Activated T-cell treated with anti-CD3 and anti-CD28 coated beads for 1 hour (primary cell): ENCODE measurements around the gene ATP6V1E1.

Experiments used
- DNase-seq: peaks from one replicate; pipeline ENCODE4 v3.0.0-alpha.2; 2020; ENCODE audit warnings: low read depth

ATP6V1E1 gene

DNA sequence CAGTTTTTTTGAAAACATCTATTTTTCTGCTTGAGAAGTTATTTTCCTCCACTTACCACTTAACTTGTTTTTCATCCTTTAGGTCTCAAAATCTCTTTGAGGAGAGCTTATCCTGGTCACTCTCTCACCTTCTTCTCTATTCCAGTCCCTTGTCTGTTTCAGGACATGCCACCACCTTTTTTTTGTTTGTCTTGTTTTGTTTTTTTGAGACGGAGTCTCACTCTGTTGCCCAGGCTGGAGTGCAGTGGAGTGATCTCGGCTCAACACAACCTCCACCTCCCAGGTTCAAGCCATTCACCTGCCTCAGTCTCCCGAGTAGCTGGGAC lies 5.4 kb upstream of the ATP6V1E1 start:
- DNase-seq = no peak

DNA sequence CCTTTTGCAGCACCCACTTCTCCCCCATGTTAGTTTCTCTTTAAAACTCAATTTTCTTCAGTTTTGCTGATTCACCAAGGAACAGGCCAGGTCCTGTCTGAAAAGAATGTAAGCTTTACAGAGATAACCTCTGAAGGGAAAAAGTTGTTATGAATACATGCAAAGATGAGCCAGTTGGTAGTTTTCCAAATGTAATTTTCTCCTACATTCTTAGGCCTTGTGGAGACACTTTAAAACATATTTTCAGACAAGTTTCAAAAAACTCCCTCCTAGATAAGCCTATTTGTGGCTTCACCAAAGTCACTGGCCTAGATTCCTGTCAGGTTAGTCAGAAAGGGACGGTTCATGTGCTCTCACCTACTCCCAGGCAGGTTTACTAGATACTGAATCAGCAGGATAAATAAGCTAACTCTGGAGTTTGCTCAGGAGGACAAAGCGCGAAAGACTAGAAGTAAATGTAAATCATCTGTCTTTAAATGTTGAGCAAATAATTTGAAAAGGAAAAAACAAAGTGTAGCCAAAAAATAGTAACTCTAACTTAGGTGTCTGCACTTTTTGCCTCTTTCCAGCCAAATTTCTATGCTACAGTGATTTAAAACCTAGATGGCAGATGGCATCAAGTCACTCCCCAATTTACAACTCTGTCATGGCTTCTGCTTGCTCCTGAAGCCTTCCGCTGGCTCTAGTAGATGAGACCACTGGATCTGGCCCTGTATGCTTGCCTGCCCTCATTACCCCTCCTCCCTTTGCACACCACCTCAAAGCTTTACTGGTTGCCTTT lies 4.9 kb upstream of the ATP6V1E1 start:
- DNase-seq = no peak

- DNase-seq = no peak
These were observed 2.6 kb upstream of the ATP6V1E1 start for GRCh38 chr22:17631076-17631565.

- no peak for DNase-seq
These were observed 1.1 kb upstream of the ATP6V1E1 start for GRCh38 chr22:17629641-17630040.

DNA sequence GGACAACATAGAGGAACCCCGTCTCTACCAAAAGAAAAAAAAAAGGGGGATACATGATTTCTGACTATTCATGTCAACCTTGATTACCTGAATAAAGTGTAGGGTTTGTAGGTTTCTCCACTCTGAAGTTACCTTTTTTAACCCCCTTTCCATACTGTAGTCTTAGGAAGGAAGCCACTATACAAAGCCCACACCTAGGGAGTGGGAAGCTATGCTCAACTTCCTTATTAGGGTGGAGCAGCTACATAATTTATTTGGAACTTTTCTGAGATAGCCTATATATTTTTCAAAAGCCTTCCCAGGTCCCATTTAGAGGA lies 582 bp upstream of the ATP6V1E1 start:
- no peak for DNase-seq

DNA sequence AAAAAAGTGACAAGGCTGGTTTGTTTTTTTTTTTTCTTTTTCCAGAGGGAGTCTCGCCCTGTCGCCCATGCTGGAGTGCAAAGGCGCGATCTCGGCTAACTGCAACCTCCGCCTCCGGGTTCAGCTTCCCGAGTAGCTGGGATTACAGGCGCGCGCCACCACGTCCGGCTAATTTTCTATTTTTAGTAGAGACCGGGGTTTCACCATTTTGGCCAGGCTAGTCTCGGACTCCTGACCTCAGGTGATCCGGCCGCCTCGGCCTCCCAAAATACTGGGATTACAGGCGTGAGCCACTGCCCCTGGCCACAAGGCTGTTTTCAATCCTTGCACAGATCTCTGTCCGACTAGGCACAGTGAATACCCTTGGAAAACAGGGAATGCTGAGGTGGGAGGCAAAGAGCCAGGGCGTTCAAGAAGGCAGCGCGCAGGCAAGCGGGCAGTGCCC lies 566 bp downstream of the ATP6V1E1 start:
- no peak for DNase-seq

- DNase-seq = no peak
These were observed 15.3 kb downstream of the ATP6V1E1 start for GRCh38 chr22:17613280-17613679.

DNA sequence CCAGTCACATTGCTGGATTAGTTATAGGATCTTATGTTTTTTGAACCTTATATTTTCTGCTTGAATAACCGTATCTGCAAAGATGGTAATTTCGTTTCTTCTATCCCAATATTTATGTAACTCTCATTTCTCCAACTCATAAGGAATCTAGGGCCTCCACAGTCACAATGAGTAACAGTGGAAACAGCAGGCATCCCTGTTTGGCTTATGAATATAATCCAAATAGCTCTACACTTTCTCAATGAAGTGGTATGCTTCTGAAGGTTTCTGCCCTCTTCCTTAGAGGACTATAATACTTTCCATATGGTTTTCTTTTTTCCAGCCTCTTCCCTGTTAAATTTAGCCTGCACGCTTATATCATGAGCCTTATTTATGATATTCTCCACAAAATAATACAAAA lies 16.5 kb downstream of the ATP6V1E1 start:
- DNase-seq = no peak

DNA sequence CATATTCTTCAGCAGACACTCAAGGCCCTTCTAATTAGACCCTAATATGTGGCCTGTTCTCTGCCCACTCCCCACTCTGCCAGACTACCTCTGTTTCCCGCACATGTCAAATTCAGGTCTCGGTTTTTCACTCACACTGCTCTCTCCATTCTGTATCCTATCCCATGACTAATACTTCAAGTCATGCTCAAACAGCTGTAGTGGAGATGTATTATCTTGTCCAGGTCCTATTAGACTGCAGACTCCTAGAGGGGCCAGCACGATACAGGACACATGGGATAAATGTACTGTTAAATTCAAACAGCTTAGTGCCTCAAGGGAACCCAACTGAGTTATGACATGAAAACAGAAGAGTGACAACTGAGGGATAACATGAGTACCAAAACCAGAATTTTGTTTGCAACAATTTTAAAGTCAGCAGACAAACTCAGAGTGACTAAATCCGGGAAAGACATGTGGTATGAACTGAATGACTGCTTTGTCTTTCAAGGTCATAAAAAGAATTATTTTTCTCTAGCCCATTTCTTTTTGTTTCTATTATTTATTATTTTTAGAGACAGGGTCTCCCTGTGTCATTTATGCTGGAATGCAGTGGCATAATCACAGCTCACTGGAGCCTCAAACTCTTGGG lies 20.5 kb downstream of the ATP6V1E1 start:
- DNase-seq = no peak

DNA sequence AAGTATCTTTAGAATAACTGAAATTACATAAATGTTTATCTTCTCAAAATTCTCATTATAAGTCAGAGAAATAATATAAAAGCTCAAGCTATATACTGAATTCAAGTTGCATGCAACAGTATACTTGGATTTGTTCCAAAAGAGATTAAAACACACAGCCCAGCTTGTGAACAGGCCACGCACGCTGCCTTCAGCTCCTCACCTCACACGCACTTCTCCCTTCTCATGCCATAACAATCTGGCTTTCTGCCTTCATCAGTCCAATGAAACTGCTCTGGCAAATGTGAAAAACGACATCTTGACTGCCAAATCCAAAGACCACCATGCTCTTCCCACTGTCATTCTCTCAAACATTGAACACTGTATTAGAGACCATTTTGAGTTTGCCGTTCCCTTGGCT lies 22.1 kb downstream of the ATP6V1E1 start:
- DNase-seq = no peak

GRCh38 chr22:17603668-17604067 lies 24.9 kb downstream of the ATP6V1E1 start:
- no peak for DNase-seq

- no peak for DNase-seq
These were observed 27.5 kb downstream of the ATP6V1E1 start for GRCh38 chr22:17601031-17601430.

DNA sequence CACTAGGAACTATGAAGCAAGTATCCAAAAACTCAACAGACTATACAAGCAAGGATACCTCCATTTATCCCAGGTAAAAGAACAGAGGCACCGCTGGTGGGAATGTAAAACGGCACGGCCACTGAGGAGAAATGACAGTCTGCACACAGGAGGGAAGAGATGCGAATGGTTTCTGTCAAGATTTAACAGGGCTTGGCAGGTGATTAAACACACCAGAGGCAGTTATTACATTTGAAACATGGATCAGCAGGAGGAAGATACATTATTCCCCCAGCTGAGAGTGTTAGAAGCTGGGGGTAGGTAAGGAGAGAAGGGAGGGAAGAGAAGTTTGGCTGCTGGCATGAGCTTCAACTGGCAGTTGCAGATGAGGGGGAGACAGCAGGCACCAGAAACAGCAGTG lies 30.2 kb downstream of the ATP6V1E1 start:
- no peak for DNase-seq

DNA sequence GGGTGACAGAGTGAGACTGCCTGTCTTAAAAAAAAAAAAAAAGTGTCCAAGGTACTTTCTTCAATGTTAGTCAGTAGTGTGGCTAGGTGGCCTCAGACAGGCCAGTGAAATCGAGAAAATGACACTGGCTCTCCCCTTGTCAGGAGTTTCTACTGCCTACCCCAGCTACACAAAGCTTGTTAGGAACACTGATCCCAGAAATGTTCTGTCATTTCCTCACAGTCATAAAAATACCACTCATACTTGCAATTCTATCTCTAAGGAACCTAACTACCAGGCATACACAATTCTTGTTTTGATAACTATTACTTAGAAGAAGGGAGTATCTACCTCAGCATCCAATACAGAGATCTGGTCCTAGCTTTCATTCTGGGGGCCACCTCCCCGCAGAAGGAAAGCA lies 31.3 kb downstream of the ATP6V1E1 start:
- no peak for DNase-seq

- DNase-seq = no peak
These were observed 32.3 kb downstream of the ATP6V1E1 start for GRCh38 chr22:17596226-17596625.

- no peak for DNase-seq
These were observed 36.3 kb downstream of the ATP6V1E1 start for GRCh38 chr22:17592201-17592600.

- no peak for DNase-seq
These were observed 38.0 kb downstream of the ATP6V1E1 start for GRCh38 chr22:17590586-17590985.

- DNase-seq = no peak
These were observed 38.7 kb downstream of the ATP6V1E1 start for GRCh38 chr22:17589810-17590375.

DNA sequence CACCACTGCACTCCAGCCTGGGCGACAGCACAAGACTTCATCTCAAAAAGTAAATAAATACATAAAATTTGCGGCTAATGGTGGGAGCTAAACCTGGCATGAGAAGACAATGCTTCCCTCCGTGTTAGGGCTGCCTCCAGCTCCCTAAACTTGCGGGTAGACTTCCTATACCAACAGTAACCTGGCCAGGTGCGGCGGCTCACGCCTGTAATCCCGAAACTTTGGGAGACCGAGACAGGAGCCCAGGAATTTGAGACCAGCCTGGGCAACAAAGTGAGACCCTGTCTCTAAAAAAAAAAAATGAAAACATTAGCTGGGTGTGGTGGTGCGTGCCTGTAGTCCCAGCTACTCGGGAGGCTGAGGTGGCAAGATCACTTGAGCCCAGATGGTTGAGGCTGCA lies 39.9 kb downstream of the ATP6V1E1 start:
- no peak for DNase-seq

GRCh38 chr22:17587629-17588028 lies 40.9 kb downstream of the ATP6V1E1 start:
- no peak for DNase-seq

- no peak for DNase-seq
These were observed 41.6 kb downstream of the ATP6V1E1 start for GRCh38 chr22:17586831-17587440.

DNA sequence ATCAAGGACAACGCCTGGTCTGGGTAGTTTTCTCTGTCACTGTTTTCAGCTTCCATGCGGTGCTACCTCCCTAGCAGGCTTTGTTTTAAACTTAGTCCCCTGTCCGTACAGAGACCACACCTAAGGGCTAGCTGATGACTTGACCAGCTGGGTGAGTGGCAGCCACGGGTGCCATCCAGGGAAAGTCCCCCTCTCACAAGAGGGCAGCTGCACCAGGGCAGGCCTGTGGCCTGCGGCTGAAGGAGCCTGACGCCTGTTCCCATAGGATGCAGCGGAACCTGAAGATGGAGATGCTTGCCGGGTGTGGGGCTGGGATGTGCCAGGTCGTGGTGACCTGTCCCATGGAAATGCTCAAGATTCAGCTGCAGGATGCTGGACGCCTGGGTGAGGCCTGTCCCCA lies 45.4 kb downstream of the ATP6V1E1 start:
- no peak for DNase-seq

GRCh38 chr22:17581631-17582030 lies 46.9 kb downstream of the ATP6V1E1 start:
- DNase-seq = no peak
